ENCODE results near the gene RGS6. TPM values are rescaled to one million over a fixed set of nuclear protein-coding genes. Genes with fewer than 3 reads are reported as not detected.

RGS6 gene
- total RNA-seq, 1 donor from 2014 or later = not detected

DNA sequence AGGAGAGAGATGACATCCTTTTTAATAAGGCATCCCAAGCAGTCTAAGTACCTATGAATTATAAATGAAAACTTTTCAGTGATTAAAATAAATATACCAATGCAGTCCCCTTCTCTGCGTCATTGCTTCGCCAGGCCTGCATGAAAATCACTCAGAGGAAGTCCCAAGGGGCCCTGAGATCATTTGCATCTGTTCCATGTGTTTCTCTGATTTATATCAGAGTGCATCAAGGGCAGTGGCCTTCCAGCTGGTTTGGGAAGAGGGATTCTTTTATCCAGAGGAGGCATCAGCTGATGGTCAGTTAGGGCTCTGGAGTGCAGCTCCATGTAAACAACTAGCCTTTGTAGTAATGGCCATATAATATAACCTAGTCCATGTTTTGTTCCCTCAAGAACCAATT, 210.1 kb downstream of the RGS6 start:
- no peak for DNase-seq (ENCODE audit: low read depth)
- TF ChIP-seq CTCF (IDR thresholded peaks at IDR 0.05; ENCODE audit: insufficient read depth, low read length, poor library complexity, severe bottlenecking) = no peak

DNA sequence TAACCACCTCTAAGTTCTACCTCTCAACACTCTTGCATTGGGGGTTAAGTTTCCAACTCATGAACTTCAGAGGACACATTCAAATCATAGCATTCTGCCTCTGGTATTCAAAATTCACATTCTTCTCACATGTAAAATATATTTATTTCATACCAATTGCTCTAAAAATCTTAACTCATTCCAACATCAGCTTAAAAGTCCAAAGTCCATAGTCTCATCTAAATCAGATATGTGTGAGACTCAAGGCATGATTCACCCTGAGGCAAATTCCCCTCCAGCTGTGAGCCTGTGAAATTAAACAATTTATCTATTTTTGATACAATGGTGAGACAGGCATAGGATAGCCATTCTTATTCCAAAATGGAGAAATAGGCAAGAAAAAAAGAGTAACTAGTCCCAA, 214.0 kb downstream of the RGS6 start:
- Histone ChIP-seq H3K4me3 (ENCODE audit: low read depth, low read length) (no peak overlapping the region), H3K36me3 (ENCODE audit: control insufficient read depth, insufficient read depth, low read length) (no peaks in the 10 kb centered on the region), H3K27me3 (ENCODE audit: control insufficient read depth, insufficient read depth, low read length) (no peaks in the 10 kb centered on the region)
- no peak for DNase-seq (ENCODE audit: low read depth)
- no peak for TF ChIP-seq CTCF (IDR thresholded peaks at IDR 0.05; ENCODE audit: insufficient read depth, low read length, poor library complexity, severe bottlenecking)

More for the DNA sequence above, 210.1 kb downstream of the RGS6 start:
- H3K36me3 ChIP-seq (ENCODE audit: control insufficient read depth, insufficient read depth, low read length) = no peaks in the 10 kb centered on the region
- H3K27me3 ChIP-seq (ENCODE audit: control insufficient read depth, insufficient read depth, low read length) = no peaks in the 10 kb centered on the region
- no peak overlapping the region for H3K4me3 ChIP-seq (ENCODE audit: low read depth, low read length)

DNA sequence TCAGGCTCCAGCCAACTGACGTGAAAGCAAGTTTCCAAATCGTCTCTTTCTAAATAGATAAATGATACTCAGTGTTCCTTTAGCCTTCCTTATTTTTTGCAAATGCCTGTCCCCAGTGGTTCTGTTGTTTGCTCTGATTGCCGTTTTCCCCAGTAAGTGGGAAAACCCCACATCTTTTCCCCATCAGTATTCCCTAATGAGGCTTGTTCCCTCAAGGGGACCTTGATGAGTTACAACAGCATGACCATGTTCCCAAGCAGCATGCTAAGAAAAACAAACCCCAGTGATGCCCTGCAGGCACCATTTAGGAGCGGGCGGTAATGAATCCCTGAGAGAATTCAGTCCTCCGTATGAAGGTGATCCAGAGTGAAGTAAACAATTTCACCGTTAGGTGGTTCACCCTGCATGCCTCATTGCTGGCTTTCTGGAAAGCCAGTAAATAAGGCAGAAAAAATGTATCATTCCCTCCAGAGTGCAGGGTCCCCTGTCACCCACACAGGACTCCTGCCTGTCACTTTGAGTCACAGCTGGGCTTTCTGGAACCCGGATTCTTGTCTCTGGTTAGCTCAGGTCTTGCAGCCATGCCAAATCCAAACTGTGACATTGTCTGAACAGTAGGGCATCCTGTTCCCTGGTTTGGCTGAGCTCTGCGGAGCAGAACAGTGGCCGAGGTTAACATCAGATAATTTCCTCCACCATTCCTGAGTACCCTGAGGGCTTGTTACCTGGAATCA, 222.6 kb downstream of the RGS6 start:
- no peaks in the 10 kb centered on the region for H3K36me3 ChIP-seq (ENCODE audit: control insufficient read depth, insufficient read depth, low read length)
- H3K27me3 ChIP-seq (ENCODE audit: control insufficient read depth, insufficient read depth, low read length) = no peaks in the 10 kb centered on the region
- TF ChIP-seq CTCF (IDR thresholded peaks at IDR 0.05; ENCODE audit: insufficient read depth, low read length, poor library complexity, severe bottlenecking) = no peak
- no peak for DNase-seq (ENCODE audit: low read depth)
- H3K4me3 ChIP-seq (ENCODE audit: low read depth, low read length) = no peak overlapping the region

DNA sequence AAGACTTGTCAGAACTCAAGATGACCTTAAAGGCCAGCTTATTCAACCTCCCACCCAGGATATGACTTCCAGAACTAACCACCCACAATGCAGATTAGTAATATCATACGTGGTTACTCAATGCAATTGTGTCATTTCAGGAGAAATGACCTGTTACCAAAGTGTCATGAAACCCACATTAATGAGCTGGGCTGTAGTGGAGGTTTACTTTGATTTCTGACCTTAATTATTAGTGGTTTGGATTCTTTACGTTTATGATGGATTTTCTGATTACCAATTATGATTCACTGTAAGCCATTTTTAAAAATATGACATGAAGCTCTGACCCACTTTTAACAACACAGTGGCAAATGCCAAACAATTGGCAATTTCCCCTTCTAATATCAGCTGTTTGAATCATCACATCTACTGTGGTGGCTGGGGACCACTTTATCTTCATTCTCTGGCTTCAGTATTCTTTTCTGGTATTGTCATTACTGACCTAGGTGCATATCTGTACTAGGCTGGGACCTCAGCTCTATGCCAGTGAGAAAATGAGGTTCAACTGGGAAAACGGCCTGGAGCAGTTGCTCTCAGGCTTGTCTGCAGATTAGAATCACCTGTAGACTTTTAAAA, 223.3 kb downstream of the RGS6 start:
- Histone ChIP-seq H3K4me3 (ENCODE audit: low read depth, low read length) (no peak overlapping the region), H3K36me3 (ENCODE audit: control insufficient read depth, insufficient read depth, low read length) (no peaks in the 10 kb centered on the region), H3K27me3 (ENCODE audit: control insufficient read depth, insufficient read depth, low read length) (no peaks in the 10 kb centered on the region)
- no peak for DNase-seq (ENCODE audit: low read depth)
- no peak for TF ChIP-seq CTCF (IDR thresholded peaks at IDR 0.05; ENCODE audit: insufficient read depth, low read length, poor library complexity, severe bottlenecking)

DNA sequence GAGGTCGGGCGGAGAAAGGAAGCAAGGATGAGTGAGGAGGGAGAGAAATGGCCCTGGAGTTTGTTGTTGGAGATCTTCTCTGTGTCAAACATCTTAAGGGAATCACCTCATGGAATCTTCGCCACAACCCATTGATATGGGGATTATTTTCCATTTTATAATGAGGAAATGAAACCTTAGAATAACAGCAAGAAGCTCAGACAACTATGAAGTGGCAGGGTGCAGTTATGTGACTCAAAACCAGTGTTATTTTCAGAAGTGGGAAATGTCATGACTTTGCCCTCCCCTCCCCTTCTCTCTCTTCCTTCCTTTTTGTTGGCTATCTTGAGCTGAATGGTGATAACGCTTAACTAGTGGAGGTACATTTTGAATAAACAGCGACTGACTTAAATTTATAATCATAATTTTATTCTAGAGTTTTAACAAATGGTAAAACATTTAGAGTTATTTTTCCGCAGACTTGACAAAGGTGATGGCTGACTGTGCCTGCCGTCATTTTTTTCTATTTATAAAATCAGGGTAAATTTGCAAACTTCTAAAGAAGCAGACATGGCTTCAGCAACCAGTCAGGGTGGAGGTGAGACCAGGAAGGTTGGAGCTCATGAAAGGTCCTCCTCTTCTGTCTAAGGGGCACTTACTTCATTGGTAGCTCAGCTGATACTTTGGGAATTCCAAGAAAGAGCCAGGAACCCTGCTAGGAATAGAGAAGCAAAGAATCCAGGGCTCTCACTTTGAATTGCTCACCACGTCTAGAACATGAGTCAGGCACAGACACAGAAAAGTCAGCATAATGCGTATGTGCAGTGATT, 232.4 kb downstream of the RGS6 start:
- H3K36me3 ChIP-seq (ENCODE audit: control insufficient read depth, insufficient read depth, low read length) = no peaks in the 10 kb centered on the region
- DNase-seq (ENCODE audit: low read depth) = no peak
- TF ChIP-seq CTCF (IDR thresholded peaks at IDR 0.05; ENCODE audit: insufficient read depth, low read length, poor library complexity, severe bottlenecking) = no peak
- no peak overlapping the region for H3K4me3 ChIP-seq (ENCODE audit: low read depth, low read length)
- no peaks in the 10 kb centered on the region for H3K27me3 ChIP-seq (ENCODE audit: control insufficient read depth, insufficient read depth, low read length)
